HepG2 (cell line): ENCODE data around the gene IL16. TPM values are rescaled to one million over a fixed set of nuclear protein-coding genes. Genes with fewer than 3 reads are reported as not detected.

Experiments
- ATAC-seq: fragments of 200-7000 bp; cut with Tn5 transposase; 3 replicates; pipeline ENCODE4 v1.9.1; 2020; ENCODE audit warnings: mild to moderate bottlenecking, moderate library complexity
- BruUV-seq: library from RNA; stranded (reverse); fragments of 400-500 nt; replicated peaks from 2 replicates; lab custom pipeline; 2021; lab: Mats Ljungman, UMichigan
- CTCF ChIA-PET: fragments of 300-600 bp; formaldehyde crosslinking; extraction: SDS; loops from one replicate; lab custom pipeline; 2021; ENCODE audit warnings: low total read pairs, inconsistent platforms, low intra/inter-chr PET ratio; lab: Yijun Ruan, JAX
- POLR2A ChIA-PET: fragments of 350-600 bp; sonication (Branson Sonifier 250); formaldehyde crosslinking; loops from one replicate; lab custom pipeline; 2020; ENCODE audit warnings: antibody characterized with exemption, inconsistent platforms; lab: Yijun Ruan, JAX
- DNase-seq: peaks from one replicate; pipeline ENCODE4 v3.0.0-alpha.2; 2015; ENCODE audit warnings: low spot score
- FAIRE-seq: peaks from 3 replicates; lab custom pipeline; 2011; peaks lifted over from hg19 to GRCh38; lab: Jason Lieb, UNC
- H2AFZ ChIP-seq: one replicate; pipeline ENCODE4 v1.6.1; 2011; ENCODE audit warnings: low read length, inconsistent platforms
- H3K27ac ChIP-seq: fragments of 300-600 bp; 3 replicates; pipeline ENCODE4 v1.8.0; 2011; ENCODE audit warnings: mixed run types, mild to moderate bottlenecking, mixed read lengths, low read length, inconsistent platforms; ENCODE audit not compliant: insufficient read depth; ENCODE audit errors: extremely low read length
- H3K27me3 ChIP-seq, 2 experiments: fragments of 200-600 bp in 1 of 2; 2 replicates in 1 of 2; 3 replicates in 1 of 2; pipeline versions ENCODE4 v1.6.0 to v1.8.0; 2011; ENCODE audit warnings: low read length in 2 of 2, mild to moderate bottlenecking in 2 of 2, moderate library complexity in 2 of 2, inconsistent platforms in 1 of 2; ENCODE audit not compliant: insufficient read depth in 2 of 2, control insufficient read depth in 1 of 2
- H3K36me3 ChIP-seq, 2 experiments: fragments of 200-600 bp in 1 of 2; replicated peaks in 1 of 2; 2 replicates in 1 of 2; 3 replicates in 1 of 2; pipeline versions ENCODE4 v1.5.1 to v1.8.0; 2011; ENCODE audit warnings: low read length in 2 of 2, inconsistent platforms in 1 of 2; ENCODE audit not compliant: insufficient read depth in 2 of 2, control insufficient read depth in 1 of 2
- H3K4me1 ChIP-seq: 2 replicates; pipeline ENCODE4 v1.5.1; 2012; ENCODE audit warnings: low read length, inconsistent platforms; ENCODE audit not compliant: insufficient read depth
- H3K4me2 ChIP-seq: 2 replicates; pipeline ENCODE4 v1.6.0; 2011; ENCODE audit warnings: low read depth, low read length, inconsistent platforms
- H3K4me3 ChIP-seq, 3 experiments: fragments of 200-600 bp in 1 of 3; sonication (generic), shearing (Covaris generic) in 1 of 3; replicated peaks in 1 of 3; 2 replicates each; pipeline ENCODE4 v1.5.1; 2011 to 2016; ENCODE audit warnings: low read length in 3 of 3, inconsistent platforms in 2 of 3, low read depth in 2 of 3, mild to moderate bottlenecking in 2 of 3, control low read depth in 1 of 3, mixed read lengths in 1 of 3; ENCODE audit not compliant: insufficient read depth in 1 of 3
- H3K79me2 ChIP-seq: one replicate; pipeline ENCODE4 v1.6.1; 2011; ENCODE audit warnings: low read length, inconsistent platforms; ENCODE audit not compliant: insufficient read depth
- H3K9ac ChIP-seq: 2 replicates; pipeline ENCODE4 v1.6.0; 2011; ENCODE audit warnings: mild to moderate bottlenecking, low read depth, low read length, inconsistent platforms; ENCODE audit not compliant: insufficient read depth
- H3K9me3 ChIP-seq: 2 replicates; pipeline ENCODE4 v1.5.1; 2012; ENCODE audit warnings: mild to moderate bottlenecking, low read length
- H4K20me1 ChIP-seq: 2 replicates; pipeline ENCODE4 v1.6.0; 2011; ENCODE audit warnings: inconsistent platforms, mild to moderate bottlenecking, low read length, moderate library complexity; ENCODE audit not compliant: insufficient read depth
- AHR ChIP-seq: IDR thresholded peaks from 2 replicates; pipeline ENCODE4 v1.6.1; 2018; ENCODE audit warnings: missing genetic modification reagents, missing compliant biosample characterization
- DRAP1 ChIP-seq: IDR thresholded peaks from 2 replicates; pipeline ENCODE4 v1.6.1; 2016; ENCODE audit warnings: missing genetic modification reagents, missing compliant biosample characterization
- HINFP ChIP-seq: sonication (generic); formaldehyde crosslinking; IDR thresholded peaks from 2 replicates; pipeline ENCODE4 v1.4.0; 2020; ENCODE audit warnings: low read depth, mild to moderate bottlenecking, missing genetic modification reagents
- MIXL1 ChIP-seq: IDR thresholded peaks from 2 replicates; pipeline ENCODE4 v1.6.1; 2016
- NFAT5 ChIP-seq: sonication (generic); formaldehyde crosslinking; IDR thresholded peaks from 2 replicates; pipeline ENCODE4 v1.4.0; 2020; ENCODE audit warnings: missing genetic modification reagents
- PTBP1 ChIP-seq: fragments of 200-400 bp; formaldehyde crosslinking; IDR thresholded peaks from 2 replicates; pipeline ENCODE4 v1.6.1; 2018; ENCODE audit warnings: low read length, low read depth; ENCODE audit not compliant: poor library complexity, severe bottlenecking
- SAP130 ChIP-seq: IDR thresholded peaks from 2 replicates; pipeline ENCODE4 v1.6.1; 2016; ENCODE audit warnings: low read depth
- SOX13 ChIP-seq, 3 experiments: fragments of 450-650 bp in 1 of 3; sonication (generic) in 1 of 3; formaldehyde crosslinking in 1 of 3; IDR thresholded peaks in 2 of 3; conservative IDR thresholded peaks in 1 of 3; 2 replicates each; pipeline versions ENCODE4 v1.5.0 to v1.6.1; 2016 to 2020; ENCODE audit warnings: antibody characterized with exemption in 1 of 3, mild to moderate bottlenecking in 1 of 3, missing compliant biosample characterization in 1 of 3, missing genetic modification reagents in 1 of 3, moderate library complexity in 1 of 3
- ZNF33A ChIP-seq: sonication (generic); formaldehyde crosslinking; IDR thresholded peaks from 2 replicates; pipeline ENCODE4 v1.5.1; 2020; ENCODE audit warnings: missing genetic modification reagents, mild to moderate bottlenecking, moderate library complexity, borderline replicate concordance
- WGBS: methylation state at CpG from one replicate; pipeline ENCODE4 v1.1.6; 2017; ENCODE audit warnings: low lambda C conversion rate; 5-methylcytosine and 5-hydroxymethylcytosine counted together
- in situ Hi-C: cut with HindIII; loops from 2 replicates; pipeline ENCODE4 v1.10.0; 2017; ENCODE audit warnings: low pct_unique_long_range_greater_than_20kb; ENCODE audit not compliant: extremely low pct_ligation_motif_present
- intact Hi-C: fragments of 100-400 bp; cut with micrococcal nuclease; formaldehyde crosslinking; loops from one replicate; pipeline ENCODE4 v1.10.0; 2022; ENCODE audit not compliant: unreplicated experiment
- polyA plus RNA-seq, 8 experiments: library from polyadenylated mRNA; depleted of rRNA in 3 of 8; stranded (reverse) in 7 of 8; unstranded in 1 of 8; fragments of >200 nt; fragmentation: Illumina TruSeq in 4 of 8; extraction: Trizol in 4 of 8; gene quantifications; 2 replicates each; pipeline versions ENCODE4 v1.2.1 to v1.2.3, GENCODE V29; 2011 to 2016; ENCODE audit warnings: low read depth in 4 of 8, missing spikeins in 1 of 8, mixed read lengths in 1 of 8; ENCODE audit not compliant: insufficient read depth in 1 of 8
- total RNA-seq, 5 experiments: library from RNA; depleted of rRNA; stranded (reverse); fragments of >200 nt; fragmentation: Illumina TruSeq; extraction: Trizol; gene quantifications; 2 replicates each; pipeline ENCODE4 v1.2.3, GENCODE V29; 2016; ENCODE audit warnings: low read depth in 1 of 5

IL16 gene
- total and polyA plus RNA-seq, 2 of the 13 experiments (the other 11 are each of a cell fraction or from before 2014, with no cell fraction given) = 0.03 TPM; not detected in 1

- Histone ChIP-seq H4K20me1 (no peaks in the 10 kb centered on the region), H3K36me3 (no peaks in the 10 kb centered on the region), H3K4me3 (no peak overlapping the region), H3K4me1 (no peaks in the 10 kb centered on the region), H3K4me2 (no peak overlapping the region), H3K79me2 (no peaks in the 10 kb centered on the region), H2AFZ (no peak overlapping the region), H3K9me3 (no peaks in the 10 kb centered on the region), H3K27ac (no peak overlapping the region), H3K27me3 (peaks cover 0 to 18% of the 10 kb centered on the region in 2 experiments; a peak in 2 of 5 replicates), H3K9ac (no peak overlapping the region)
- ATAC-seq (no peak), DNase-seq (no peak), FAIRE-seq (no peak)
- ChIA-PET POLR2A (no interaction called here), CTCF (no interaction called here)
- no peak for TF ChIP-seq DRAP1 (CRISPR knock-in tag)
- TF ChIP-seq ZNF33A (CRISPR knock-in tag) = no peak
- no peak for TF ChIP-seq NFAT5
- TF ChIP-seq MIXL1 (CRISPR knock-in tag) = no peak
- TF ChIP-seq HINFP (CRISPR knock-in tag) = no peak
- TF ChIP-seq AHR (CRISPR knock-in tag) = no peak
- TF ChIP-seq SOX13 (IDR thresholded peaks at IDR 0.05) = no peak
- no peak for TF ChIP-seq SOX13 (CRISPR knock-in tag; conservative IDR thresholded peaks at IDR 0.05 in 1 of 2, IDR thresholded peaks at IDR 0.05 in 1 of 2)
- no peak for TF ChIP-seq PTBP1
- no peak for TF ChIP-seq SAP130 (CRISPR knock-in tag)
- WGBS = 0% methylated on average over 5 of the region's 5 CpGs
- intact Hi-C loops (no loop called here), in situ Hi-C loops (no loop called here)
- BruUV-seq = no TSS peak
Measured at GRCh38 chr15:81185631-81186295, 10.9 kb upstream of the IL16 start.
